HG02763 (cell line): Measurements from ENCODE around the gene GRIN2D.
A peak's percentile ranks its signal among the peaks of the same experiment; 100 is the strongest.

Experiments used
- ATAC-seq: cut with Tn5 transposase; IDR thresholded peaks from one replicate; pipeline ENCODE4 v1.9.1; 2021; ENCODE audit warnings: mild to moderate bottlenecking, moderate library complexity; ENCODE audit not compliant: unreplicated experiment

The GRIN2D gene

GRCh38 chr19:48393559-48394330, at the start of gene GRIN2D:
TSS of gene GRIN2D (plus strand) at chr19:48393668. CDS start at chr19:48398393, 4,725 bp downstream.
- ATAC-seq = no peak

- no peak for ATAC-seq
Measured at GRCh38 chr19:48344892-48345291, 48.6 kb upstream of the GRIN2D start.

DNA sequence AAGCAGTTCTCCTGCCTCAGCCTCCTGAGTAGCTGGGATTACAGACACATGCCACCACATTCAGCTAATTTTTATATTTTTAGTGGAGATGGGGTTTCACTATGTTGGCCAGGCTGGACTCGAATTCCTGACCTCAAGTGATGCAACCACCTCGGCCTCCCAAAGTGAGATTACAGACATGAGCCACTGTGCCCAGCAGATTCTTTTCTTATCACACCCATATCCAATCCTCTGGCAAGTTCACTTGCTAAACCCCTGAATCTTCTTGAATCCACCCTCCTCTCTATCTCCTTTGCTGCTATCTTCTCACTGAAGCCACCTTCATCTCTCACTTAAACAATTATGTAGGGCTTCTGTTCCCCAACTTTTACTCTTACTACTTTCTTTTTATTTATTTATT, 47.3 kb upstream of the GRIN2D start:
- no peak for ATAC-seq

- no peak for ATAC-seq
Measured at GRCh38 chr19:48348045-48348444, 45.4 kb upstream of the GRIN2D start.

DNA sequence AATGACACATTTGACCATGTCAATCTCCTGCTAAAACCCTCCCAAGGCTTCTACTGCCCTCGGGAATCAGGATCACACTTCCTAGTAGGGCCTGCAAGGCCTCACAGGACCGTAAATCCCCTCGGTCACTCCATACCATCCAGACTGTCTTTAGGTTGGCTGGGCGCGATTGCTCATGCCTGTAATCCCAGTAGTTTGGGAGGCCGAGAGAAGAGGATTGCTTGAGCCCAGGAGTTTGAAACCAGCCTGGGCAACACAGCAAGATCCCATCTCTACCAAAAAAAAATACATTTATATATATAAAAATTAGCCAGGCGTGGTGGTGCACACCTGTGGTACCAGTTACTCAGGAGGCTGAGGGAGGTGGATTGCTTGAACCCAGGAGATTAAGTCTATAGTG, 44.7 kb upstream of the GRIN2D start:
- no peak for ATAC-seq

- no peak for ATAC-seq
Measured at GRCh38 chr19:48350856-48351255, 42.6 kb upstream of the GRIN2D start.

GRCh38 chr19:48351341-48351752, 42.1 kb upstream of the GRIN2D start:
- ATAC-seq = no peak

DNA sequence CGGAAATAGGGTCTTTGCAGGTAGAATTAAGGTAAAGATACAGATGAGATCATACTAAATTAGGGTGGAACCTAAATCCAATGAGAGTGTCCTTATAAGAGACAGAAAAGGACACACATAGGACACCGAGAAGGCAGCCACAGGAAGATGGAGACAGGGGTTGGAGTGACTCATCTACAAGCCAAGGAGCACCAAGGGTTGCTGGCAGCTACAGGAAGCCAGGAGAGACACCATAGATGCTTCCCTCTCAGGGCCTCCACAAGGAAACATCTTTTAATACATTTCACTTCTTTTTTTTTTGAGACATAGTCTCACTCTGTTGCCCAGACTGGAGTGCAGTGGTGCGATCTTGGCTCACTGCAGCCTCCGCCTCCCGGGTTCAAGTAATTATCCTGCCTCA, 39.8 kb upstream of the GRIN2D start:
- no peak for ATAC-seq

DNA sequence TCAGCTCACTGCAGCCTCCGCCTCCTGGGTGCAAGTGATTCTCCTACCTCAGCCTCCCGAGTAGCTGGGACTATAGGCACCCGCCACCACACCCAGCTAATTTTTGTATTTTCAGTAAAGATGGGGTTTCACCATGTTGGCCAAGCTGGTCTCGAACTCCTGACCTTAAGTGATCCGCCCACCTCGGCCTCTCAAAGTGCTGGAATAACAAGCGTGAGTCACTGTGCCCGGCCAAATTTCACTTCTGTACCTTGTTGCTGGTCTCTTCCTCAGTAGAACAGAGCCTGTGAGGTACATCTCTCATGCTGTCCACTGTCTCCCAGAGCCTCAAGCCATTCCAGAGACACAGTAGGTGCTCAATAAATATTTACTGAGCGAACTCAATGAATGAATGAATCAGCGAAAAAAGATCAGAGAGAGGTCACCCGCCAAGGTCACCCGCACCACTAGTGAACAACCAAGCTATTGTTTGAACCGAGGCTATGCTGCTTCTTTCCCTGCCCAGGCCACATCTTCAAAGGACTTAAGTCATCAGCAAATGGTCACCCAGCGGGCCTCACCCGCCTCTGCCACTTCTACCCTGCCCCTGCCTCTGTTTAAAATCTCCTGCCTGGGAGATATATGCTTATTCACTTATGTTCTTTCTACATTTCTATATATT, 39.0 kb upstream of the GRIN2D start:
- no peak for ATAC-seq

- ATAC-seq = no peak
Measured at GRCh38 chr19:48355365-48355954, 38.0 kb upstream of the GRIN2D start.

- ATAC-seq = no peak
Measured at GRCh38 chr19:48359123-48359522, 34.3 kb upstream of the GRIN2D start.

GRCh38 chr19:48361912-48362311, 31.6 kb upstream of the GRIN2D start:
- no peak for ATAC-seq

- peak; percentile 51 for ATAC-seq
Measured at GRCh38 chr19:48362716-48363499, 30.6 kb upstream of the GRIN2D start.

GRCh38 chr19:48363500-48363809, 30.0 kb upstream of the GRIN2D start:
- peak; percentile 4 for ATAC-seq

GRCh38 chr19:48363810-48364597, 29.5 kb upstream of the GRIN2D start, which contains the start of the genes SYNGR4 and TMEM143:
TSS of gene SYNGR4 (plus strand) at chr19:48364367. CDS start at chr19:48365843, 1,476 bp downstream.
TSS of gene TMEM143 (minus strand) at chr19:48363940. CDS start at chr19:48363920, 20 bp downstream.
- peak; percentile 78 for ATAC-seq

GRCh38 chr19:48364598-48365348, 28.7 kb upstream of the GRIN2D start:
- no peak for ATAC-seq

DNA sequence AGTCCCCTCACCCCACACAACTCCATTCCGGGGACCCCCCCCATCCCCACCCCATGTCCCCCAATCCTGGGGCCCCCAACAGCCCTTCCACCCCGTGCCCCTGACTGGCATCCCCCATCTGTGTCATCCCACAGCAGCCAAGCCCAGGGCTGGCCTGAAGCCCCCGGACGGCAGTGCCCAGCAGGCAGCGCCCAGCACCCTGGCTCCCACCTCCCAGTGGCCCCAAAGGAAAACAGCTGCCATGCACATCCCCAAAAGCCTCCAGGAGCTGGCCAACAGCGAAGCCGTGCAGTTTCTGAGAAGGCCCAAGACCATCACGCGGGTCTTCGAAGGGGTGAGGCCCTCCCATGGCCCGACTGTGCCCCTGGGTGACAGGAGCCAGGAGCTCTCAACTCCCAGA, 27.9 kb upstream of the GRIN2D start:
- no peak for ATAC-seq

- no peak for ATAC-seq
Measured at GRCh38 chr19:48367855-48368254, 25.6 kb upstream of the GRIN2D start.

DNA sequence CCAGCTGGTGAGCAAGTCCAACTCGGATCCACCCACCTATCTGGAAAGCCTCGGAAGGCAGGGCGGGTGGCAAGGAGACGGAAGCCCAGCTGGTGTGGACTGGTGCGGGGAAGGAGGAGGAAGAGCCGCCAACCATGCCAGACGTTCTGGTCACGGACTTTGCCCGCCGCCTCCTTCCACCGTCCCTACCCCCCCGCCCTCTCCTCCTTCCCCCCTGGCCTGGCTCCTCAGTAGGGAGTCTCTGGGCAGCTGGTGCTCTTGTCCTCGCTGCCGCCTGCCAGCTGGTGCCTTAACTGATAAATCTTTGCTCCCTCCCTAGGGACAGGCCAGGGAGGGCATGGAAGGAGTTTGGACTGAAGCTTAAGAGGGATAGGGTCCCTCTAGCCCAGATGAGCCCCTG, 24.5 kb upstream of the GRIN2D start:
- ATAC-seq = no peak

- ATAC-seq = no peak
Measured at GRCh38 chr19:48370955-48371354, 22.5 kb upstream of the GRIN2D start.
